HL-60 (cell line): ENCODE results near the gene ASB18.

ENCODE experiments used
- DNase-seq, 2 experiments: peaks; one replicate each; pipeline ENCODE4 v3.0.0-alpha.2; 2010 to 2020; ENCODE audit warnings: low read depth in 1 of 2, low spot score in 1 of 2
- H3K27ac ChIP-seq: fragments of 250-450 bp; sonication (Bioruptor Pico); replicated peaks from 2 replicates; pipeline ENCODE4 v1.5.1; 2020; ENCODE audit warnings: mild to moderate bottlenecking, moderate library complexity
- H3K27me3 ChIP-seq: fragments of 250-450 bp; sonication (Bioruptor Pico); 2 replicates; pipeline ENCODE4 v1.5.1; 2021; ENCODE audit warnings: mild to moderate bottlenecking, moderate library complexity; ENCODE audit not compliant: insufficient read depth, poor library complexity, severe bottlenecking
- H3K4me3 ChIP-seq: replicated peaks from 2 replicates; pipeline ENCODE4 v1.5.1; 2011; ENCODE audit warnings: mild to moderate bottlenecking, control low read depth, low read length; ENCODE audit not compliant: insufficient read depth
- CTCF ChIP-seq: IDR thresholded peaks from one replicate; pipeline ENCODE4 v1.5.1; 2011; ENCODE audit warnings: low read length, control low read depth, inconsistent platforms; ENCODE audit not compliant: insufficient read depth
- GABPA ChIP-seq: IDR thresholded peaks from 2 replicates; pipeline ENCODE4 v1.6.1; 2012; ENCODE audit warnings: low read depth
- POLR2AphosphoS5 ChIP-seq: IDR thresholded peaks from 2 replicates; pipeline ENCODE4 v1.6.1; 2012; ENCODE audit warnings: low read depth
- REST ChIP-seq: IDR thresholded peaks from 2 replicates; pipeline ENCODE4 v1.6.1; 2012; ENCODE audit warnings: low read depth; ENCODE audit not compliant: insufficient replicate concordance
- SPI1 ChIP-seq: IDR thresholded peaks from 2 replicates; pipeline ENCODE4 v1.6.1; 2012; ENCODE audit warnings: low read depth, mild to moderate bottlenecking, borderline replicate concordance
- long read RNA-seq: library from polyadenylated mRNA; unstranded; transcript quantifications from one replicate; pipeline ENCODE4 v2.0.0, GENCODE V29; 2020

ASB18 gene
- long read RNA-seq, result 0 reads

- DNase-seq, result no peak
- no peak within 1 kb of the TSS for H3K4me3 ChIP-seq
- no peak for TF ChIP-seq POLR2AphosphoS5
- no peak for TF ChIP-seq GABPA
- TF ChIP-seq SPI1, result no peak
- no peak for TF ChIP-seq REST
- no peak for TF ChIP-seq CTCF
- H3K27me3 ChIP-seq, result no peaks in the 10 kb centered on the region
- no peak within 1 kb of the TSS for H3K27ac ChIP-seq
These were observed at the start of gene ASB18 for GRCh38 chr2:236264256-236264655. TSS of gene ASB18 (minus strand) at chr2:236264406. CDS start at chr2:236264345, 61 bp downstream.

GRCh38 chr2:236311286-236311685, 47.1 kb upstream of the ASB18 start:
- TF ChIP-seq SPI1, result no peak
- no peak for TF ChIP-seq GABPA
- no peak for TF ChIP-seq REST
- no peak for TF ChIP-seq CTCF
- TF ChIP-seq POLR2AphosphoS5, result no peak
- Histone ChIP-seq H3K27ac (no peak overlapping the region), H3K27me3 (no peaks in the 10 kb centered on the region), H3K4me3 (no peak overlapping the region)
- no peak for DNase-seq

GRCh38 chr2:236309669-236310029, 45.4 kb upstream of the ASB18 start:
- Histone ChIP-seq H3K27me3 (no peaks in the 10 kb centered on the region), H3K27ac (no peak overlapping the region), H3K4me3 (no peak overlapping the region)
- no peak for TF ChIP-seq POLR2AphosphoS5
- no peak for TF ChIP-seq SPI1
- TF ChIP-seq CTCF, result peak; percentile 18
- no peak for TF ChIP-seq REST
- no peak for TF ChIP-seq GABPA
- no peak for DNase-seq
